ENCODE results near the gene HS6ST2.

HS6ST2 gene

DNA sequence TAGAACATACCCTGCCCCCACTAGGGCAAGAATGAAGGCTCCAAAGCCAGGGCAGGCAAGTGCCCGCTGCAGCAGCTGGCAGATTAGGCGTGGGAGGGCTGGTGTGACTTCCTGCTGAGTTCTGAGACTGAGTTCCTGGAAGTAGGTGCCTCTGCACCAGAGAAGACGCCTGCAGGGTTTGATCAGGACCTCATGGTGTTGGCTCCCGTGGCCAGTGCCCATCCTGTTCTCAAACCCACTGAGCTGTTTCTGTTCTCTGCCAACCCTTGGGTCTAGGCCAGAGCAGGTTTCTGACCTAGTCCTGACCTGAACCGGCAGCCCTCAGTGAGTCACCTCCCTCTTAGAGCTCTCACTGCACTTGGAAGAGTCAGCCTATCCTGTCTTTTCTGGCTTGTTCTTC lies 220.7 kb downstream of the HS6ST2 start:
- DNase-seq, result peak; percentile 1

DNA sequence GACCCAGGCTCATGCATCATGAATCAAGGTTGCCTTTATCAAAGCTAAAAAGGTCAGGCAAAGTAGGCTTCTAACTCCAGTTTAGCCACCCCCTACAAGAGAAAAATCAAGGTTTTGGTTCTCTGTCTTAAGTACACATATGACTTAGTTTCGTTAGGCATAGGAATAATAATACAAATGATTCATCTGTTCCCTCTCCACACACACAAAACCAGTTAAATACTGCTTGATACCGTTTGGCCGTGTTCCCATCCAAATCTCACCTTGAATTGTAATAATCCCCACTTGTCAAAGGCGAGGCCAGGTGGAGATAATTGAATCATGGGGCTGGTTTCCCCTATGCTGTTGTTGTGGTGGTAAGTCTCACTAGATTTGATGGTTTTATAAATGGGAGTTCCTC lies 226.2 kb downstream of the HS6ST2 start:
- no peak for DNase-seq

DNA sequence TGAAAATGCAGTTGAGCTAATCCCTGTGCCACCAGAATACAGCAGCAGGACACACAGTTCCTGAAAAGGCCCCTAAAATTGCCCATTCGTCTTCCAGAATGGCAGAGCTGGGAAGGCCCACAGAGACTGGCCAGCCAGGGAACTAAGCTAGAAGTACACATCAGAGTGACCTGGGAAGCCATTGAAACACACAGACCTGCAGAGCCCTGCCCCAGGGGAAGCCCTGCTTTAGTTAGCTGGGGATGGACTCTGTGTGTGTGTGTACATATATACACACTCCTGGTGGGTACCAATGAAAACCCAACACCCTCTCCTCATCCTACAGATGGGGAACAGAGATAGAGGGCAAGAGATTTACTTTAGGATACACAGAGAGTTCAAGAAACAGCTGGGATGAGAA lies 227.7 kb downstream of the HS6ST2 start:
- no peak for DNase-seq

DNA sequence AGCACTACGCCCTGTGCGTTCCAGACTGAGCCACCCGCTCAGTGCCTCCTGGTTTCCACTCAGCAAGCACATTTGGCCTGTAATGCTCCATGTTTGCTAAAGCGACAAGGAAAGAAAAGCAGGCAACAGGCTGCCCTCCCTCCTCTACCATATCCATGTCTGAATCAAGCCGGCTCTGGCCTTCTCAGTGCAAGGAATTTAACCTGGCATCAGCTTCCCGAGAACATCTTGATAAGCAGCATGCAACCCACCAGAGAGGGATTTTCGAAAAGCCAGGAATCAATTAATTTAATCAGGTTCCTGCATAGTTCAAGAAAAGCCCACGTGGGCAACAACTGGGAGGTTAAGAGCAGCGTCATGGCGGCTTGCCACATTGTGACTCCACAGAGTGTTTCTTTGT lies 228.2 kb downstream of the HS6ST2 start:
- no peak for DNase-seq

DNA sequence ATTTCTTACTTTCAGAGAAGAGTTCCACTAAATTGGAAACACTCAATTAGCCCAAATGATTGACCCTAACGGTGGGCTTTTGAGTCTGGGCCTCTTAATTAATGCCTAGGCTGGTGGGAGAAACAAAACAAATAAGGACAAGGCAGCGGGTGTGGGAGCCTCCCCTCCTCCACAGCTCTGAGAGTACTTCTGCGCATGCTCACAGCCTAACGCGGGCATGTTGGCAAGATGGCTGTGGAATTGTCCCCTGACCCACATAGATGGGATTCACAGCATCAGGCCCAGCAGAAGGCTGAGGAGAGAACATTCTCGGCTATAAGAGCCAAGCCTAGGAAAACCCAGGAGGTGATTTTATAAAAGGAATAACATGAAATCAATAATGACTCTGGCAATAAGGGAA lies 230.1 kb downstream of the HS6ST2 start:
- no peak for DNase-seq

DNA sequence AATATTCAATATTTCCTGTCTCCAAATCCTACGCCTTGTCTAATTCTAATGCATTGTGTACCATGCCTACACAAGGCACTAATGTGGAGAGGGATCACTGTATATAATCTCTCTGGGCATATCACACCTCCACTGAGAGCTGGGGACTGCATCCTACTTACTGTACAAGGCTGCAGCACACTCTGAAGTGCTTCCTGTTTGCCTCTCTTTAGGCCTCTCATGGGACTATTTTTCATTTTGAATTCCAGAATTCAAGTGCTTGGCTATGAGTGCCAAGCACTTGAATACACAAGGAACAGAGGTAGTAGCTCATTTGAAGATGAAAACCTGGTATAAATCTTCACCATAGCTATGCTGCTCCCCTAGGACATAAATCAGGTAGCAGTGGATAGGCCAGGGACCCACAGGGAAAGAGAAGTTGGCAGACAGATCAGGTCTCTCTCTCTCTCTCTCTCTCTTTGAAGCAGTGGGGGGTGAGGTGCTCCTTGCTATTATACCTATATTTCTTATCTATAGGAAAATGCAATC lies 239.9 kb downstream of the HS6ST2 start:
- no peak for DNase-seq

DNA sequence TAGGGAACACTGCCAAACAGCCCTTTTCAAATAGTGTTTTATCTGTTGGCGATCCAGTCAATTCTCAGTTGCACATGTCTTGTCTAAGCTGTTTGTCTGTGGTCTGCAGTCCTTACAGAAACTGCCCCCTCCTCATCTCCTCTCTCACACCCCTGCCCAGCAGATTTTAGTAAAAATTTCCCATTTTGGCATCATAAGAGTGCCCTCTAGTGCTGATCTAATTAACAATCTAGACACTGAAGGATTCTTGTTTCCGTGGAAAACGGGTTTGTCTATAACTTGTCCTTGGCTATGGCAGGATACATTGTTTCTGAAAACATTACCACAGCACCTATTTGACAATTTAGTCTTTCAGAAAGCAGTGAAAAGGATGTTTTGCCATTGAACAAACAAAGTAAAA lies 242.4 kb downstream of the HS6ST2 start:
- no peak for DNase-seq

DNA sequence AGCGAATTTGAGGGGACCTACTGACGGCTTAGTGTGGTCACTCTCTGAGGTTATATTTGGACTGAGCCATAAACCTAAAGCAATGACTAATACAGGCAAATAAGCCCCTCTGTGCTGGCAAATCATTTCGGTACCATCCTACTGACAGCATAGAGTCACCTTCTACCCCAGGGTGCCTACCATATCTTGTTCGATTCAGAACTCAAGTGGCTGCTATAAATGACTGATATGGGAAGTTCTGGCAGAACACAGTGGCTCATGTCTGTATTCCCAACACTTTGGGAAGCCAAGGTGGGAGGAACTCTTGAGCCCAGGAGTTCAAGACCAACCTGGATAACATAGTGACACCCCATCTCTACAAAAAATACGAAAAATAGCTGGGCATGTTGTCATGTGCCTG lies 243.5 kb downstream of the HS6ST2 start:
- DNase-seq, result no peak

DNA sequence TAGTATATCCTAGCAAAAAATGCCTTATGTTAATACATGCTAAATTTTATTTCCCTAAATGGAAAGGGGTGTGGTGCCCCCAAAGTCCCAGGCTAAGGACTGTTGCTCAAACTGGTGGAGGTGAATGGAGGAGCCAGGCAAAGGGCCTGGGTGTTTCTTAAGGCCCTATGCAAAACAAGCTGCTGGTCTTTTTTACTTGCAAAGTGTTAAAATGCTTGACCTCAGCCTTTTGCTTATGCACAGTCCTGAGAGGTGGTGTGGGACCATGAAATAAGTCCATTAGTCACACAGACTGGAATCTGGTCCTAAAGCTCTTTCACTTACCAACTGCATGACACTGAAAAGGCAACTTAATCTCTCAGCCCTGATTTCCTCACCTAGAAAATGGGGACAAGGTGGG lies 246.1 kb downstream of the HS6ST2 start:
- no peak for DNase-seq

DNA sequence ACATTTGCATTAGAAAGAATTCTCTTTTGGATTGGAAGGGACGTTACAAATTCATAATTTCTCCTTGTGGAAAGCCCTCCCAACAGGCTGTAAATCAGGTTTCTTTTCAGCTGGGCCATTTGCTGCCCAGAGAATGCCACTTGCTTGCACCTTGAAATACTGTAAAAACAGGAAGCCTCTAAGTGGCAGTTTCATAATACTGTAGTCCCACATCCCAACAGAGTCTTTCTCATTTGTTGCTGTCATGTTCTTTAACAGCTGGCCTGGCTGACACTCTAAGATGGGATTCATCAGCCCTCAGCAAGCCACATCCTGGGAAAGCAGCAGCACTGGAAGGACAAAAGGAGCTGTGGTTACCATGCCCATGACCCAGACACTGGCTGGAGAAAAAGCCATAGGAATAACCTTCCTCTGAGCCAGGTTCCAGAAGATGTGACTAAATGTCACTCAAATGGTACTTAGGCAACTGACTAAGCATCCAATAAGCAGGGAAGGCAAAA lies 247.7 kb downstream of the HS6ST2 start:
- no peak for DNase-seq

DNA sequence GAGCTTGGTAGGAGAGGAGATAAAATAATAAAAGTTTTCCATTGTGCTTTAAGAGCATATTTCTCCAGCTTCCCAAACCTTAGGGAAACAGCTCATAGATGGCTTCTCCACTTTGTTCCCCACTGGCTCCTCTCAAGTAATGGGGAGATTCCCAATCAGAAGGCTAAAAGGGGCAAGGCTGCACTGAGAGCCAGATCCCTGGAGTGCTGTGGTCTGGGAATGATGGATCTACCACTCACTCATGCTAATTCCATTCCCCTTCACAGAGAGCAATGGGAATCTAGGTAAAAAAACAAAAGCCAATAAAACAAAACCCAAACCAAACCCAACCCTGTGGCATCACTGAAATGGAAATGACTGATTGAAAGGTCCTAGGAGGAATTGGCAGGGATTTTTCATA lies 249.9 kb downstream of the HS6ST2 start:
- no peak for DNase-seq

DNA sequence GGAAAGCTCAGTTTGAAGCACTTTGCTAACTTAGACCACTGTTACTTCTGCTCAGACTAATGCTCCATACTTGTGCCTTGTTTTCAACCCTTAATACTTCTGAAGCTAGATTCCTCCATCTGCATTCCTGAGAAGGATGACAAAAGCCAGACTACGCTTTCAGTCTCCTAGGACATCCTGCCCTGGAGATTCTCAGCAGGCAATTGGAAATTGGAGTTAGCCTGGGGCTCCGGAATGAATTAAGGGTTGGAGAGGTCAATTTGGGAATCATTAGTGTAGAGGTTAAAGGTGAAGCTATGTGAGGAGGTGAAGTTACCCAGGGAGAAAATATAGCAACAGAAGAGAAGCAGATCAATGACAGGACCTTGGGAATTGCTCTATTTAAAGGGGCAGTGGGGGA lies 253.7 kb downstream of the HS6ST2 start:
- DNase-seq, result no peak

DNA sequence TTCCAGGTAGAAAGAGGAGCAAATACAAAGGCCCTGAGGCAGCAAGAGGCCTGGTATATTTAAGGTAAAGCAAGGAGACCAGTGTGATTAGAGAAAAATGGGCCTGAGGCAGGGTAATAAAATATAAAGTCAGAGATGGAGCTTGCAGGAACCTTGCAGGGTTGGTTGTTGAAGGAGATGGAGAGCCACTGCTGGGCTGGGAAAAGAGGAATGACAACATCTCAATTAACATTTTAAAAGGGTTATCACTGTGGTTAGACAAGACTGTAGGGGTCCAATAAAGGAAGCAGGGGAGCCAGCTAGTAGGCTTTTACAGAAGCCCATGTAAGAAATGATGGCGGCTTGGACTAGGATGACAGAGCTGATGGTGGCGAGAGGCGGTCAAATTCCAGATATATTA lies 264.0 kb downstream of the HS6ST2 start:
- DNase-seq, result no peak

DNA sequence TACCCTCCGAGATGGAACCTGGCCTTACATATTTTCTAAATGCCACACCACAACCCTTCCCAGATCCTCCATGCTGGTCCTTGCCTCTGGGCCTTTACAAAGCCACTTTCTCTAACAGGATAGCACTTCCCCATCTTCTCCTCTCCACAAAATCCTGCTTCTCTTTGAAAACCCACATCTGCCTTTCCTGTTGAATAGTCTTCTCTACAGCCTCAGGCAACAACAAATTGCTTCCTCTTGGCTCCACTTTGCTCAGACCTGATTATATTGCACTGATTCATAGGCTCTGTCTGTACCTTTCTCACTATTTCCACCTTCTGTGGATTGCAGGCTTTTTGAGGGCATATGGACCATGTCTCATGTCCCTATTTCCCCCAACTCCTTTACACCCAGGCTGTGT lies 265.9 kb downstream of the HS6ST2 start:
- DNase-seq, result no peak

DNA sequence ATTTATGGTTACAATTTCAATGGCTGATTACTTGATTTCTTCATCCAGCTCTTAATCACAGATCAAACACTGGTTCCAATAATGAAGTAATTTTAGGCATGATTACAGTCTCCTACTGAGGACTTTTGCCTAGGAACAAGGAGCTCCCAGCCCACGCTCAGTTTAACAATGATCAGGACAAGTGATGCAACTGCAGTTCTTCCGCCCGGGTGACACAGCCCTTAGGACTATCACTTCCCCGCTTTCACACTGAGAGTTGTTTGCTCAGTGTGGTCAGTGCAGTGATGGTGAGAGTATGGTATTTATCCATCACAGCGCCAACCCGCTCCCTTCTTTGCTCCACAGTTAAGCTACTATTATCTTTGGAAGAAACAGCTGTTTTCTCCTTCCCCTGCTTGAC lies 266.4 kb downstream of the HS6ST2 start:
- no peak for DNase-seq

DNA sequence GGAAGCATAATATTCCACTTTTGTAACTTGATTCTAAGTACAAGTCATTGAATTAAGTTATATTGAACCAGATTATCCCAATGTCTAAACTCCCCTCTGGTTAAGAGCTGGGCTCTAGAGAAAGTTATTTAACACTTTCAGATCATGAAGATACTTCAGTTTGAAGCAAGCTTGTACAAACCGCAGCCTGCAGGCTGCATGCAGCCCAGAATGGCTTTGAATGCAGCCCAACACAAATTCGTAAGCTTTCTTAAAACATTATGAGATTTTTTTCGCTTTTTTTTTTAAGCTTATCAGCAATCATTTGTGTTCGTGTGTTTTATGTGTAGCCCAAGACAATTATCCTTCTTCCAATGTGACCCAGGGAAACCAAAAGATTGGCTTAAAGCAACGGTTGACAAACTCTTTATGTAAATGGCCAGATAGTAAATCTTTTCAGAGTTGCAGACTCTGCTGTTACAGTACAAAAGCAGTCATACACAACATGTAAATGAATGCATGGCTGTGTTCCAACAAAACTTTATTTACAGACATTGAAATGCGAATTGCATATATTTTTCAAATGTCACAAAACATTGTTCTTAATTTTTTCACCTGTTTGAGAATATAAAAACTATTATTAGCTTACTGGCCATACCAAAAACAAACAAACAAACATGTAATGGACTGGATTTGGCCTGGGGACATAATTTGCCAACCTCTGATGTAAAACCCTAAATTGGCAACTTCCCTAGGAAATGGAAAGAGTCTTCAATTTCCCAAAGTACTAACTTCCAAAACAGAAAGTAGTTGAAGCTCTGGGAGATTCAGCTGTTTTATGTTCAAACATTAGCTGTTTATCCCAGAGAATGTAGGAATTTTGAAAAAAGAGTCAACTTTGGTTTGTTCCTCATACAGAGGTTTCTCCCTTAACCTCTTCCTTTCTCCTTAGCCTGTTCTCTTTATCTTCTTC lies 268.5 kb downstream of the HS6ST2 start:
- no peak for DNase-seq

DNA sequence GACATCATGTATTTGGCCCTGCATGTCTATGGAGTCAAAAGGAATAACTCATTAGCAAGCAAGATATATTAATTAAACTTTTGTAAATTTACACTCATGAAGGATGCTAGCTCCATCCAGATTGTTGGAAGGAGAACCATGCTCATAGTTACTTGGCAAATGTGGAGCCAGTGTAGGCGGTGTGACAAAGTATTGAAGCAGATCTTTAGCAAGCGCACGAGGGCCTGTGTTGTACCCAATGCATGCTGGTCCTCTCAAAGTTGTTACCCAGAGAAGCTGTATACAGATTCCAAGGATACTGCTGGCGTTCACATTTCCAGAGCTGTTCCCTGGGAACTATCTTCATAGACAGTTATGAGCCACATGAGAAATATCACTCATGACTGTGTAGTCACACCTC lies 273.2 kb downstream of the HS6ST2 start:
- no peak for DNase-seq

DNA sequence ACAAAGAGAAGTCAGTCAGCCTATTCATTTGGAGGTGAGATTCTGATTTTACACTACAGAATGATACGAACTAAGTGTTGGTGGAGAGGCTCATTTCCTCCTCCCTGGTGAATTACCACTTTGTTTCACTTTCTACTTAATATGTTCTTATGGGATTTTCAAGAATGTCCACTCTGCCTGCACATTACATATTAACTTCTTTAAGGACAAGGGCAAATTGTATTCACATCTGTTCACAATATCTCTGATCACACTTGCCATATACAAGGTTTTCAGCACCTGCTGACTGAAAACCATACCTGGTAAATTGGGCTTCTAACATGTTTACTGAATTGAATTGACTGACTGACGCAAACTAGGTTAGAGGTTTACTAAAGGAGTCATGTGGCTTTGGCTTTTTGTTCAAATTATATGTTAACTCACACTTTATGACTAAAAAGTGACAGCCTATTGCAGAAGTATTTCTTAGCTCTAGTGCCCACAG lies 281.2 kb downstream of the HS6ST2 start:
- DNase-seq, result no peak

DNA sequence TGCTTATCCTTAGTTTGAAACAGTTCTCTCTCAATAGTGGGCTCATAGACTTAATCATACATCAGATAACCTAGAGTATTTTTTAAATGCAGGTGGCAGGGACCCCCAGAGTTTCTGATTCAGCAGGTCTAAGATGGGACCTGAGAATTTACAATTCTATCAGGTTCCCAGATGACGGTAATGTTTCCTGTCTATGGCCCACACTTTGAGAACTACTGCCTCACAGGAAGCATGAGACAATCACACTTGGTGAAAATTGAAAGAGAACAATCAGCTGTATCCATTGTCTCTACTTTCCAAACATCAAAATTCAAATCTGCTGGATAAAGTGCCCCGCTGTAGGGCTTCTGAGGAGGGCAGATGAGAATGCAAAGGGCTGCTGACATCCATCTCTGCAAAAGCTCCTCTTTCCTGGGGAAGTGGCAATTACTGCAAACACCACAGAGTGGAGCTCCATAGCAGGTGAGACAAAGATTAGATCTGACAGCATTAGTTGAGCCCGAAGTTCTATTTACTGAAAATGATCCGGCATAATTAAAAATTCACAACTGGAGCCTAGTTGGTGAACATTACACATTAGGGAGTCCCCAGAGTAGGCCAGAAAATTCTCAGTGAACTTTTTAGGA lies 281.8 kb downstream of the HS6ST2 start:
- DNase-seq, result no peak

DNA sequence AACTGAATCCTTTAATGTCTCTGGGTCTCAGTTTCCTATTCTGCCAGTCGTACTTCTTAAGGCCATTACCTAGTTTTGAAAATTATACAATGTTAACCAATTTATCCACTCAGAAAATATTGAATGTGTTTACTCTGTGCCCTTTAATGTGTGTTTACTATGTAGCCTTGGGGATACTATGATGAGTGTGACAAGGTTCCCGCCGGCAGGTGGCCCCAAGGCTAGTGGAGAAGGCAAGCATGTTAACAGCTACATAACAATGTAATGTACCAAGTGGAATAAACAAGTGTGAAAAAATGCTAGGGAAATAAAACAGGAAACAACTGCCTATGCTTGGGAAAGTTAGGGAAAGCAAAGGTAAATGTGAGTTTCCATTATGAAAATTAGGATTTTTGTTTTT lies 282.3 kb downstream of the HS6ST2 start:
- DNase-seq, result no peak

DNA sequence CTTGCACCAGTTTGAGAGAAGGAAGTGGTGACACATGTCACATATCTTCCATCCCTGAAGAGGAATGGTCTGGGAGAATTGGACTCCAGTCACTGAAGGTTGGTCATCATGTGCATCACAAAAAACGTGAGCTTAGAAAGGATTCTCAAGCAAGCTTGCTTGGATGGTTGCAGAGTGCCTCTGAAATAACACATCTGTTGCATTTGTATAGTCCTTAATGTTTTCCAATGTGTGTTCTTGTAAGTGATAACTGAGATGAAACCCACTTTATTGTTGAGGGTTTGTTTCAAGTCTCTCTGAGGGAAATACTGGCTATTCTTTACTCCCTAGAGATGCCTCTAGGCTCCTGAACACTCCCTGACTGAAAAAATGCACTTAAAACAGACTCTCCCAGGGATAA lies 285.1 kb downstream of the HS6ST2 start:
- DNase-seq, result no peak

DNA sequence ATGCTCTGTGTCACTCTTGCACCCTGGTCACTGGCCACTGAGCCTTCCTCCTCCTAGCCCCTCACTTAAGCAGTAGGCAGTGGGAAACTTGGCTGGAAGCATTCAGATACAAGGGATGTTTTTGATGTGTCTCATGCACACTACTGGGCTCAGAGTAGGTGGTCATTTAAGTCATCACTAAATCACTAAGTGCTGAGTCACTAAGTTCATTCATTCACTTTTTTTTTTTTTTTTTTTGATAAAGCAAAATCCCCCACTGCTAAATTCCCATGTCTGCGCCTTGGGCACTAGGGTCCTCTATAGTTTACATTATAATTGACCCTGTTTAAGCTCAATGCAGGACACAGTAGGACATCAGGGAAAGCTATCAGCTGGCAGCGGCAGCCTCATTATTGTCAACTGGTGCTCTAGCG lies 287.2 kb downstream of the HS6ST2 start:
- DNase-seq, result no peak

DNA sequence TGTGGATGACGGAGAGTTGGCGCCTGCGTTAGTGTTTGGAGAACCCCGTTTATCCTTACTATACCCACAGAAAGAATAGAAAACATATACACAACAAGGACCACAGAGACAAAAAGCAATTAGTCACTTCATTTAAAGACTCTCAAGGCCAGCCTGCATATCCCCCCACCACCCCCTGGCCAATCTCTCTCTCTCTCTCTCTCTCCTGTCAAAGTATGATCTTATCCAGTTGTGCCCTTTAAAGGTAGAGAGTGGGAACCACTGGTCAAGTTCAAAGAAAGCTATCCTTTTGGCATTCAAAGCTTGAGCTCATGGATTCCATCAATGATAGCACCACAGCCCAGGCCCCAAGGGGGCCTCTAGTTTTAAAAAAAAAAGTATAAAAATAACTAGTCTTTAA lies 289.3 kb downstream of the HS6ST2 start:
- DNase-seq, result no peak

DNA sequence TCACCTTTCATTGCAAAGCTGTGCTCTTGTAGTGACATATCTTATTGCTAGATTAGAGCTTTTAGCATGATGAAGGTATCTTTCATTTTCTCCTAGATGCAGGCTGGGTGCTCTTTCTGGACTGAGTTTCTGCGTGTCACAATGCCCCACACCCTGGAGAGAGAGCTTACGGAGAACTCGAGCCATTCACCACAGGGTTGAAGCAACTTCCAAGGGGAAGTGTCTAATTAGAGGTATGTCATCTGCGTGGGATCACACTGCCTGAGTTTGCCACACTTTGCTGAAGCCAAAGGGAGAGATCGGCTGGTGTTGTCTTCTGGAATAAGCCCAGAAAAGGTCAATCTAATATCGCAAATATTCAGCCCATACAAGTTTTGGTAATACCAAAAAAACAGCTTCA lies 290.3 kb downstream of the HS6ST2 start:
- DNase-seq, result no peak

Measured in T-helper 9 cell (primary cell).